NCI-H2081 treated with DMSO at 0.1 percent for 48 hours (cell line): ENCODE data around the gene C3AR1.
A peak's percentile ranks its signal among the peaks of the same experiment; 100 is the strongest.
"Not testable (repeated sequence)": the region's sequence is repeated elsewhere in the genome, so short reads cannot be mapped to it uniquely, and the experiment has no call there.

Experiments used
- DNase-seq: peaks from one replicate; lab custom pipeline; 2025; lab: John Stamatoyannopoulos, UW

Gene C3AR1

GRCh38 chr12:8057839-8058238 lies 8.3 kb downstream of the C3AR1 start:
- DNase-seq = no peak

- DNase-seq = no peak
These were observed 8.9 kb downstream of the C3AR1 start for GRCh38 chr12:8057306-8057705.

DNA sequence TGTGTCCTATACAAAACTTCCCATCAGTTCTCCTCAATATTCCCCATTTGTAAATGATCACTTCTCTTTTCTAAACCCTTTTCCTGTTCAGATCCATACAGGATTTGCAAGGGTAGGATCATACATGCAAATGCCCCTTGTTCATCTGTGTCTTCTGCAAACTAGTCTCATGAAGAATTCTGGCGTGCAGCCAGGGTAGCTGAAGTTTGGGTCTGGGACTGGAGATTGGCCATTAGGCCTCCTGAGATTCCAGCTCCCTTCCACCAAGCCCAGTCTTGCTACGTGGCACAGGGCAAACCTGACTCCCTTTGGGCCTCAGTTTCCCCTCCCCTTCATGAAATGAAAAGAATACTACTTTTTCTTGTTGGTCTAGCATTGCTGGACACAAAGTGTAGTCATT lies 11.3 kb downstream of the C3AR1 start:
- DNase-seq = no peak

DNA sequence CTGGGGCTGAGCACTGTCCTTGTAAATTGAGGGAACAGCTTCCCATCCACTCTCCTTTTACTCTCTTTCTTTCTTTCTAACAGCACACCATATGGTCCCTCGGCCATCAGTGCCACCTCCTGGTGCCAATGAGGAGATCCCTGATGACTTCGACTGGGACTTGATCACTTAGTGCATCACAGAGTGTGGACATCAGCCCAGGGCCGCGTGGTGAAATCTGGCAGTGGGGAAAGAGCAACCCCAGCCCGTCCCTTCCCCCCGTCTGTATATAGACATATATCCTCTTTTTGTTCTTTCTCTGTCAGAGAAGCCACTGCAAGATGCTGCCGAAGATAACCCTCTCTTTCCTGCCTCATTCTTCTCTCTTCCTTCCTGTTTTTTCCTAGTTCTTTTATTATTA lies 13.5 kb downstream of the C3AR1 start:
- no peak for DNase-seq

- no peak for DNase-seq
These were observed 15.4 kb downstream of the C3AR1 start for GRCh38 chr12:8050600-8051250.

DNA sequence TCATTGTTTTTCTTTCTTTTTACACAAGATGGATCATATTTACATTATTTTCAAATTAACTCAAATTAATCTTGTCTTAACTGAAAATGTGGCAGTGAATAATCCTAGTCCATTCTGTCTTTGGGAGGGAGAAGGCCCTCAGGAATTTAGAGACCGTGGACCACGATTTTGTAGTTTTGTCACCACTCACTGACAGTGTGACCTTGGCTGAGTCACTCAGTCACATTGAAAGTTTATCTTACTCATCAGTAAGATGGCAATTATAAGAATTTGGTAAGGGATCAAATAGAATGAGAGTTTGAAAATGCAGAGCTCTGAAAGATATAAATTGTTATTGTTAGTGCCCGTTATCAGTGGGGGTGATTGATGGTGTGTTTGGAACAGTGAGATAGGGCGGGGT lies 17.3 kb downstream of the C3AR1 start:
- DNase-seq = no peak

GRCh38 chr12:8047842-8048241 lies 18.3 kb downstream of the C3AR1 start:
- DNase-seq = no peak

- peak; percentile 12 for DNase-seq
These were observed 19.9 kb downstream of the C3AR1 start for GRCh38 chr12:8045952-8046944.

DNA sequence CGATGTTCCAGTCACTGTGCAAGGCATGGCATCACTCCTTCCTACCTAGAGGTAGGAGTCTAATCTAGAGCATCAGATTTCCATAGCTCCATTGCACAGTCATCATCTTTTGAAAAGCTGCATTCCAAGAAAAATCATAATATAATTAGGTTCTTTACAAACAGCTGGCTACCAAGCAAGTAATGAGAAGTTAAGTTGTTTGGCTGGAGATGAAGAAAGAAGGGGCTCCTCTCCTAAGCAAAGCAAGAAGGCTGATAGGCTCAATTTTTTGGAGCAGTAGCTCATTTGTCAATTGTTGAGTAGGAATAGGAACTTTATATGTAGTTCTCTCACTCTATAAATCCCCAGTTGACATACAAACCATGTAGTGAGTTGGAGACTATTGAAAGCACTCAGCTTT lies 25.4 kb downstream of the C3AR1 start:
- no peak for DNase-seq

DNA sequence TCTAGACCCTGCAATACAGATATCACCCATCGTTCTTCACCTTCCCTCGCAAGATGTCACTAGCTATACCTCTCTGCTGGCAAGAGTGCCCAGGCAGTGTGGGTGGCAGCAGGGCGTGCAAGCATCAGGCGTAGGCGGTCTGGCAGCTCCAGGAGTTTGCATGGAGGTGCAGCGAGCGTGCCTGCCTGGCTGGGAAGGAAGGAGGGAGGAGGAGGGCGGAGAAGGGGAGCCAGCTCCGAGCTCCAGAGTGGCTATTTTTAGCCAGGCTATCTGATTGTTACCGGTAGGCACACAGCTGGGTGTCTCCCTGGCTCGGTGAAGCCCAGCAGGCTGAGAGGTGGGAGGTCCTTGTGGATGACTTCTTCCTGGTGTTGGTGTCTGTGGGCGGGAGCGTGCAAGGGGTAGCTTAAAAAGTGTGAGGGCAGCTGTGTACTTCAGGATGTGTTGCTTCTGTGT lies 27.5 kb downstream of the C3AR1 start:
- peak; percentile 75 for DNase-seq

DNA sequence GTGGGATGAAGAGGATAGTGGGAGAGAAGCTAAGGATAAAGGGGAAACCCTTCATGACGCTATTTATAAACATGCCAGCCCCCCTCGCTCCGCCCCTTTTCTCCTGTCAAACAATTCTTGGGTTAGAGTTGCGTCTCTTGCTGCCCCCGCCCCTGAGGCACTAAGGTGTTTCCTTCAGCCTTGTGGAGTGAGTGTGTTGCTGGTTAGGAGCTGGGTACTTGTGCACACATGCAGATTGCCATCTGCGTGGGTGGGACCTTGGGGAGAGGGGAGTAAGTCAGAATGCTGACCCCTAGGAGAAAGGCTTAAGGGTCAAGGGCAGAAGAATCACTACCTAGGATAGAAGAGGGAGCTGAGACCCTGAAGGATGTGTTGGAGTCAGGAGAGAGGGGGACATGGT lies 28.2 kb downstream of the C3AR1 start:
- DNase-seq = no peak

DNA sequence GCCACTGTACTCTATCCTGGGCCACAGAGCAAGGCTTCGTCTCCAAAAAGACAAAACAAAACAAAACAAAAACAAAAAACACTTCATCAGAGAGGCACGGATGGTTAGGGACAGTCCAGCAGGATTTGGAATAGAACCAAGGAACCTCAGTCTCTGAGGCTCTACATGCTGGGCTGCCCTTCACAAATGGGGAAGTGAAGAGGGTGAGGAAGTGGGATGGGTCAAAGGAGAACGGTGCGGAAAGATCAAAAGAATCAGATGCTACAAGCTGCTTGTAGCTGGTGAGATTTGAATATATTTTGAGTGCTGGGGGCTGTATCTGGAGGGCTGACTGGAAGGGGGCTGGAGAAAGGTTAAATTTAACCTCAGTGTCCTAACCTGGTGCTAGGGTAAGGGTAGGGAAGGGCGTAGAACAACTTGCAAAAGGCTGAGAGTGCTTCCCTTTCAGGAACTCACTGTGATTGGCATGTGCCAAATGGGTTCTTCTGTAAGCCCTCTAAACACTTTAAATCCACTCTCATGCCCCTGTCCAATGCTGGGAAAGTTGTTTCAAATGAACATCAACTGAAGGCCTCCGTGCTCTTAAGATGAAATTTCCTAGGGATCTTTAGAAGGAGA lies 29.0 kb downstream of the C3AR1 start:
- DNase-seq = no peak

GRCh38 chr12:8036346-8036745 lies 29.8 kb downstream of the C3AR1 start:
- DNase-seq = no peak

DNA sequence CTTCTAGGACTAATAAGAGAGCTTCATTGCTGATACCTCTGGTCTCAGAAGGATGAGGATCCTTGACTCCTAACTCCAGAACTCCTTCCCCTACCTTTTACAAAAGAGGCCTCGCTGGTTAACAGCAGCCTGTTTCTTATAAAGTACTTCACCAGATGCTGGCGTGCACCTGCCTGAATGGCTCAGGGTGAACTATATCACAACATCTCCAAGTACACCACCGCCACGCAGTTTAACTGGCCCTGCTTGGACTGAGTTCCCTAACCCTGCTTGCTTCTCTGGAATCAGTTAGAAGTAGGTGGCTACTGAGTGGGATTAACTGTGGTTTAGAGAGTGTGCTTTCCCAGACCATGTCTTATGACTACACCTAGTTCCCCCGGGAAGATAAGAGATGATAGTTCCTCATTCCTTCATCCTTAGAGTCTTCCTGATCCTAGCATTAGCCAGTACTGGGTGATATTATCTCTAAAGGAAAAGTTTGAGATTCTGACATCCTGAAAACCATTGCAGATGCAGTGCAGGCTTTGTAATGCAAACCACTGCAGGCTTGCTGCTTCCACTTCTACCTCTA lies 30.6 kb downstream of the C3AR1 start:
- no peak for DNase-seq

DNA sequence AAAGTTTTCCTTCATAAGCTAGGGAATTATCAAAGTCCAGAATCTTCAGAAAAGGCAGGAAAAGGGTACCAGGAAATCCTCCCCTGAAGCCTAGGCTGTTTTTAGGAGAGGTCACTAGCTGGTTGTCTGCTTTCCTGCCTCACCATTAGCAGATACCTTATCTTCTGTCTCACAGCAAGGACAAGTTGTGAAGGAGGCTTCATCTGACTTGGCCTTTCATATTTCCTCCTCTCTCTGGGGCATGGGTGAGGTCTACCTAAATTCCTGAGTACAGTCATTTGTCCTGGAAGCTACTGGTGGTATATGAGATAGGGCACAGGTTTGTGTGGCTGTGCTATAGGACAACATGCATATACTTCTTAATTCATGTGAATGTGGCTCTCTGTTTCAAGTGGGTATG lies 31.4 kb downstream of the C3AR1 start:
- no peak for DNase-seq

GRCh38 chr12:8033153-8034044 lies 32.8 kb downstream of the C3AR1 start:
- no peak for DNase-seq

DNA sequence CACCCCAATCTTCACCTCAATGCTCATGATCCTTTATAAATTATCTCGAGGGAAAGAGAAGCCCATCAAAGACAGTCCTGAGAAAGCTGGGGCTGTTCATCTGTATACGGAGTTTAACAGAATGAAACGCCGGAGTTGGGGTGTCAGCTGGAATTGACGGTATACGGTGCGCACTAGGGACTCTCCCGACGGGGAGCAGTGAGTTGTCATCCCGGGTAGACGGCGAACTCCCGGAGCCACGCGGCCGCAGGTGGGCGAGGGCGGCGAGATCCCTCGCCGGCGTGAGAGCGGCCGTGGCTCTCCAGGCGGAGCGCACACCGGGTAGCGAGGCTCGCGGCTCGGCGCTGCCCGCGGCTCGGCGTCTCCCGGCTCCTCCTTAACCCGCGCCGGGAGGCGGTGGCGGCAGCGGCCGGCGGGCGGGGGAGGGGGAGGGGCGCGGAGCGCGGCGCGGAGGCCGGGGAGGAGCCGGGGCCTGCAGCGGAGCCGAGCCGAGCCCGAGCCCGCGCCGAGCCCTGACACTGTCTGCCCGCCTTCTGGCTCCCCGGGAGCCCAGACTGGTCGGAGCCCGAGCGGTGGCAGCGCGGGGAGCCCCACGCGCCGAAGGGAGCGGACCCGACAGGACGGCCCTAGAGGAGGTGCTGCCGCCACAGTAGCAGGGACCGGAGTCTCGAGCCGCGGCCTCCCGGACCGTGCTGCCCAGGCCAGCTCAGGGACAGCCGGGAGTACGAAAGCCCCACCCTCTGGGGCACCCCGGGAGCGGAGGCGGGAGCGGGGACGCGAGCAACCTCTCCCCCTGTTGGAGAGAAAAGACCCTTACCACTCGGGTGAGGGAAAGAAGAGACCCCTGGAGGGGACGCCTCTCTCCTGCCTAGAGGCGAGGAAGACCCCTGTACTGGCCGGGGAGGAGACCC lies 33.7 kb downstream of the C3AR1 start, which contains the start of gene FOXJ2:
TSS of gene FOXJ2 (plus strand) at position 475 of the 911 bp plus-strand sequence. CDS start 7,117 bp downstream, outside the sequence.
- DNase-seq = peak; percentile 4

DNA sequence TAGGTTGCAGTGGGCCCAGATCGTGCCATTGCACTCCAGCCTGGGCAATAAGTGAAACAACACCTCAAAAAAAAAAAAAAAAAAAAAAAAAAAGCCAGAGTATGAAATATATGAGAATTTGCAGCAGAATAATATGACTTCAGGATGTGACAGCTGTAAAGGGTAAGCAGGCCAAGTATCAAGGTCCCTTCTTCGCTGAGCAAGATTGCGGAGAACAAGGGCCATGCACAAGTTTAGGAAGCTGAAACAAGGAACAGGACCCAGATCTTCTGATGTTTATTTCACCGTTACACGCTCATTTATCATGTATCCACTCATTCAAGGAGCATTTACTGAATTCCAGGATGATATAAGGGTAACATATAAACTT lies 34.3 kb downstream of the C3AR1 start:
- DNase-seq = no peak

DNA sequence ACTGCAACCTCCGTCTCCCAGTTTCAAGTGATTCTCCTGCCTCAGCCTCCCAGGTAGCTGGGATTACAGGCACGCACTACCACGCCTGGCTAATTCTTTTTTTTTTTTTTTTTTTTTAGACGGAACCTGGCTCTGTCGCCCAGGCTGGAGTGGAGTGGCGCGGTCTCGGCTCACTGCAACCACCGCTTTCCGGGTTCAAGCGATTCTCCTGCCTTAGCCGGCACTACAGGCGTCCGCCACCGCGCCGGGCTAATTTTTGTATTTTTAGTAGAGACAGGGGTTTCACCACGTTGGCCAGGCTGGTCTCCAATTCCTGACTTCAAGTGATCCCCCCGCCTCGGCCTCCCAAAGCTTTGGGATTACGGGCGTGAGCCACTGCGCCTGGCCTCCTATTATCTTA lies 35.1 kb downstream of the C3AR1 start:
- DNase-seq = not testable (repeated sequence)

DNA sequence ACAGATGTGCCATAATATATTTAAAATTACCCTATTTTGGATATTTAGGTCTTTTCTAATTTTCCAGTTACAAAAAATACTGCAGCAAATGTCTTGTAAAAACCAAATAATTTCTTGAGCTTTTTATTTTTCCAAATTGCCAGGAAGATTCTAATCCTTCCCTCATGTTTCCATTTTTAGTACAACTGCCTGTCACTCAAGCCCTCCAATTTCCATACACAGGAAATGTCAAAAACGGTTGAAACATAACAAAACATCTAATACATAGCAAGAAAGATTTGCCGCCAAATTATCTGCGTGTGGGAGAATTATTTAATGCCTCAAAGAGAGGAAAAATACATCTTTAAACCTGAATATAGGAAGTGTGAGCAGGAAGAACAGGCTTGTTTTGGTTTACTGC lies 36.0 kb downstream of the C3AR1 start:
- DNase-seq = no peak
